Trophoblast cell (in vitro differentiated cells and primary cell): ENCODE results near the gene C22orf39.

Source experiments
- DNase-seq, 2 donors: peaks; one replicate each; pipeline ENCODE4 v3.0.0-alpha.2; 2016
- H2AFZ ChIP-seq: 2 replicates; pipeline ENCODE4 v1.6.1; 2013; ENCODE audit warnings: low read length, moderate library complexity, mild to moderate bottlenecking; ENCODE audit not compliant: insufficient read depth, poor library complexity
- H2AK5ac ChIP-seq: 2 replicates; pipeline ENCODE4 v1.6.1; 2013; ENCODE audit warnings: mild to moderate bottlenecking, low read length
- H2BK120ac ChIP-seq: 2 replicates; pipeline ENCODE4 v1.6.1; 2013; ENCODE audit warnings: low read length, mild to moderate bottlenecking, moderate library complexity; ENCODE audit not compliant: insufficient read depth, poor library complexity
- H2BK12ac ChIP-seq: 2 replicates; pipeline ENCODE4 v1.6.1; 2013; ENCODE audit warnings: mild to moderate bottlenecking, low read length, moderate library complexity
- H2BK5ac ChIP-seq: 2 replicates; pipeline ENCODE4 v1.6.1; 2013; ENCODE audit warnings: low read length, low read depth, moderate library complexity, mild to moderate bottlenecking; ENCODE audit not compliant: poor library complexity
- H3K14ac ChIP-seq: 2 replicates; pipeline ENCODE4 v1.6.1; 2013; ENCODE audit warnings: mild to moderate bottlenecking, low read length
- H3K18ac ChIP-seq: 2 replicates; pipeline ENCODE4 v1.6.1; 2013; ENCODE audit warnings: mild to moderate bottlenecking, low read length
- H3K23ac ChIP-seq: 2 replicates; pipeline ENCODE4 v1.6.1; 2013; ENCODE audit warnings: low read length
- H3K27ac ChIP-seq: 2 replicates; pipeline ENCODE4 v1.5.1; 2013; ENCODE audit warnings: low read depth, mild to moderate bottlenecking, inconsistent platforms, low read length, moderate library complexity
- H3K27me3 ChIP-seq: 2 replicates; pipeline ENCODE4 v1.6.1; 2013; ENCODE audit warnings: inconsistent platforms, mild to moderate bottlenecking, low read length, moderate library complexity; ENCODE audit not compliant: insufficient read depth
- H3K36me3 ChIP-seq, 2 experiments: 1 replicate in 1 of 2; 2 replicates in 1 of 2; pipeline ENCODE4 v1.6.1; 2013; ENCODE audit warnings: low read length in 2 of 2, mild to moderate bottlenecking in 2 of 2, moderate library complexity in 1 of 2; ENCODE audit not compliant: insufficient read depth in 2 of 2, control insufficient read depth in 1 of 2
- H3K4ac ChIP-seq: 2 replicates; pipeline ENCODE4 v1.6.1; 2013; ENCODE audit warnings: low read depth, mild to moderate bottlenecking, low read length, moderate library complexity
- H3K4me1 ChIP-seq, 2 experiments: 1 replicate in 1 of 2; 2 replicates in 1 of 2; pipeline ENCODE4 v1.6.1; 2013; ENCODE audit warnings: low read length in 2 of 2, mild to moderate bottlenecking in 2 of 2, moderate library complexity in 1 of 2; ENCODE audit not compliant: insufficient read depth in 2 of 2, control insufficient read depth in 1 of 2
- H3K4me2 ChIP-seq: 2 replicates; pipeline ENCODE4 v1.6.1; 2013; ENCODE audit warnings: inconsistent platforms, mild to moderate bottlenecking, low read length, moderate library complexity
- H3K4me3 ChIP-seq: 2 replicates; pipeline ENCODE4 v1.5.1; 2013; ENCODE audit warnings: mild to moderate bottlenecking, low read depth, low read length, inconsistent platforms
- H3K79me1 ChIP-seq: one replicate; pipeline ENCODE4 v1.6.1; 2013; ENCODE audit warnings: low read length
- H3K79me2 ChIP-seq: 2 replicates; pipeline ENCODE4 v1.6.1; 2013; ENCODE audit warnings: low read length, mild to moderate bottlenecking; ENCODE audit not compliant: control insufficient read depth, insufficient read depth, poor library complexity
- H3K9ac ChIP-seq: 2 replicates; pipeline ENCODE4 v1.6.1; 2013; ENCODE audit warnings: mild to moderate bottlenecking, low read length
- H3K9me3 ChIP-seq: 2 replicates; pipeline ENCODE4 v1.6.1; 2013; ENCODE audit warnings: low read depth, mild to moderate bottlenecking, control low read depth, inconsistent platforms, low read length; ENCODE audit not compliant: insufficient read depth
- H4K12ac ChIP-seq: 2 replicates; pipeline ENCODE4 v1.6.1; 2013; ENCODE audit warnings: low read depth, mild to moderate bottlenecking, low read length, moderate library complexity
- H4K8ac ChIP-seq: 2 replicates; pipeline ENCODE4 v1.6.1; 2013; ENCODE audit warnings: low read depth, mild to moderate bottlenecking, low read length, moderate library complexity
- H4K91ac ChIP-seq: one replicate; pipeline ENCODE4 v1.6.1; 2013; ENCODE audit warnings: low read depth, mild to moderate bottlenecking, low read length, moderate library complexity
- WGBS: extraction: QIAGEN DNeasy Blood & Tissue Kit; methylation state at CpG from one replicate; pipeline ENCODE4 v1.1.7; 2013; ENCODE audit warnings: missing lambda C conversion rate; ENCODE audit not compliant: insufficient read length, insufficient coverage; ENCODE audit errors: extremely low coverage; 5-methylcytosine and 5-hydroxymethylcytosine counted together

C22orf39 gene

DNA sequence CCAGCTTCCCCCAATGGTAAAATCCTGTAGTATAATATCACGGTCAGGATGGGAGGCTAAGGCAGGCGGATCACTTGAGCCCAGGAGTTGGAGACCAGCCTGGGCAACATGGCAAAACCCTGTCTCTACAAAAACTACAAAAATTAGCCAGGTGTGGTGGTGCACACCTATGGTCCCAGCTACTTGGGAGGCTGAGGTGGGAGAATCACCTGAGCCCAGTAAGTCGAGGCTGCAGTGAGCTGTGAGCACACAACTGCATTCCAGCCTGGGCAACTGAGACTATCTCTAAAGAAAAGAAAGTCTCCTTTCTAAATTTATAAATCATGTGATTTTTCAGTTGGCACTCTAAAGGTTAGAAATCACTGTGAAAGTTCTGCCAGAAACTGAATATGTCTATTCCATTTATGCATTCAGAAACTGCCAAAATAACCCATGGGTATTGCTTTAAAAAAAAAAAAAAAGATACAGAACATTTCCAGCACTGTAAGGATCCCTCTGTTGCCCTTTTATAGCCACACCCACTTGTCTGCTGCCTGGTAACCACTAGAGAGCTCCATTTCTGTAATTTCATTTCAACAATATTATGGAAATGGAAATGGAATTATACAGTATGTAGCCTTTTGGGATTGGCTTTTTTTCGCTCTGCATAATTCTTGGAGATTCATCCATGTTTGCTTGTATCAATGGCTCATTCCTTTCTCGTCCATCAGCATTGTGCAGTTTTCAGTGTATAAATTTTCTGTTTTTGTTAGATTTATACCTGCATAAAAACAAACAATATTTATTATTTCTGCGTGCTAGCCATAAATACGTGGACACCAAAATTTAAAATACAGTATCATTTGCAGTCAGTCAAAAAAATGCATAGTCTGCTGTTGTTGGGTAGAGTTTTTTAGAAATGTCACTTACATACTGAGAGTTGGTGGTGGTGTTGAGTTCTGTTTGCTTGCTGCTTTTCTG, 41.7 kb upstream of the C22orf39 start:
- H3K79me2 ChIP-seq: no peaks in the 10 kb centered on the region
- no peak overlapping the region for H2AFZ ChIP-seq
- no peak overlapping the region for H3K4me3 ChIP-seq
- no peak overlapping the region for H3K4ac ChIP-seq
- H4K8ac ChIP-seq: no peak overlapping the region
- no peak overlapping the region for H3K9ac ChIP-seq
- no peak overlapping the region for H3K18ac ChIP-seq
- no peak overlapping the region for H2AK5ac ChIP-seq
- H3K27me3 ChIP-seq: no peaks in the 10 kb centered on the region
- no peak overlapping the region for H3K4me2 ChIP-seq
- no peaks in the 10 kb centered on the region for H3K4me1 ChIP-seq
- H4K12ac ChIP-seq: no peak overlapping the region
- DNase-seq: no peak
- WGBS: no CpG with 5 or more reads among the region's 7 CpGs
- no peak overlapping the region for H2BK5ac ChIP-seq
- H3K36me3 ChIP-seq: peaks cover 25 to 29% of the 10 kb centered on the region in 2 experiments
- no peak overlapping the region for H3K23ac ChIP-seq
- no peaks in the 10 kb centered on the region for H3K79me1 ChIP-seq
- no peak overlapping the region for H4K91ac ChIP-seq
- no peak overlapping the region for H3K14ac ChIP-seq
- H3K27ac ChIP-seq: no peak overlapping the region
- H2BK12ac ChIP-seq: no peak overlapping the region
- H2BK120ac ChIP-seq: no peak overlapping the region
- H3K9me3 ChIP-seq: no peaks in the 10 kb centered on the region

DNA sequence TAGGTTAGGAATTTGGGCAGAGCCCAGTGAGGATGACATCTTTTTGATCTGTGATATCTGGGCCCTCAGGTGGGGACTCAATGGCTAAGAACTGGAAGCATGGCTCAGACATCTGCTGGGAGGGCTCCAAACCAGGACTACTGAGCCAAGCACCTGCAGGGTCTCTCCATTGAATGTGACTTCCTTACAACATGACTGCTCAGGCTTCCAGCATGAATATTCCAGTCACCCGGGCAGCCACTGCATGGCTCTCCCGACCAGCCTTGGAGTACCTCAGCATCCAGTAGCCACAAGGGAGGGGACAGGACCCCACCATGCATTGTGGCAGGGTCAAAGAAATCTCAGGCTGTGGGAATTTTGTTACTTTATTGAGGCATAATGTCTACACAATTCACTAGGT, 40.8 kb upstream of the C22orf39 start:
- H3K18ac ChIP-seq: no peak overlapping the region
- H3K4me1 ChIP-seq: no peaks in the 10 kb centered on the region
- no peak overlapping the region for H4K91ac ChIP-seq
- no peaks in the 10 kb centered on the region for H3K79me2 ChIP-seq
- no peak overlapping the region for H3K27ac ChIP-seq
- no peak overlapping the region for H3K4ac ChIP-seq
- H3K79me1 ChIP-seq: no peaks in the 10 kb centered on the region
- H4K8ac ChIP-seq: no peak overlapping the region
- no peaks in the 10 kb centered on the region for H3K9me3 ChIP-seq
- no peak overlapping the region for H2AK5ac ChIP-seq
- H3K36me3 ChIP-seq: peaks cover 25 to 29% of the 10 kb centered on the region in 2 experiments
- no peak overlapping the region for H3K4me3 ChIP-seq
- no peak overlapping the region for H3K14ac ChIP-seq
- H2BK120ac ChIP-seq: no peak overlapping the region
- no peak overlapping the region for H3K4me2 ChIP-seq
- H3K9ac ChIP-seq: no peak overlapping the region
- H2AFZ ChIP-seq: no peak overlapping the region
- whole genome bisulfite sequencing: no CpG with 5 or more reads among the region's 2 CpGs
- H3K27me3 ChIP-seq: no peaks in the 10 kb centered on the region
- DNase-seq: no peak
- H2BK5ac ChIP-seq: no peak overlapping the region
- H2BK12ac ChIP-seq: no peak overlapping the region
- H4K12ac ChIP-seq: peak overlapping the region; percentile 54
- H3K23ac ChIP-seq: no peak overlapping the region

DNA sequence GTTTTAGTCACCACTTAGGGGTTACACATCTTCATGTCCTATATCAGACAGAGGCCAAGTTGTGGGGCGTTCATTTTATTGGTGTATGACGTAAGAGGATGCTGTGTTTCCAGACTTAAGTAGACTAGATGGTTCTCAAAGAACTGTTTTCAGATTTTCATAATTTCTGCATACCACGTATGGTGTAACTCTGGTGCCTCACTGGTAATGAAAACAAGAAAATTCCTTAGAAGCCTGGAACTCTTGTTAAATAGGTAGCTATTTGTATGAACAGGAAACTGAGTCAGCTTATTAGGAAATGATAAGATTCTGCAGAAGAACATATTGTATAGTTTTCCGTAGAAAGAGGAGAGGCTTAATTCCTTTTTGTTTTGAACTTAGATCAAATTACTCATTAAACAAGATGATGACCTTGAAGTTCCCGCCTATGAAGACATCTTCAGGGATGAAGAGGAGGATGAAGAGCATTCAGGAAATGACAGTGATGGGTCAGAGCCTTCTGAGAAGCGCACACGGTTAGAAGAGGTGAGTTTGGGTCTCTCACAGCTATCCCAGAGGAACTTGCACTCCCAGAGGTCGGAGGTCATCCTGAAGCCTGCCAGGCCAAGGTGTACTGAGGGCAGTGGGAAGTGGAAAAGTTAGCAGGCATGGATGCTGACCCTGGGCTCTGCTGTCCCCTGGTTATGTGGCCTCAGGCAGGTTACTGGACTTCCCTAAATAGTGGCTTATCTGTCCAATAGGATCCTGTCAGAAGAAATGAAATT, 36.2 kb upstream of the C22orf39 start:
- Histone ChIP-seq H3K27ac (no peak overlapping the region), H3K23ac (no peak overlapping the region), H3K4me1 (peaks cover 0 to 3% of the 10 kb centered on the region in 2 experiments), H2AFZ (no peak overlapping the region), H3K9me3 (no peaks in the 10 kb centered on the region), H4K12ac (no peak overlapping the region), H3K4me2 (no peak overlapping the region), H4K8ac (no peak overlapping the region), H2AK5ac (no peak overlapping the region), H3K79me1 (peaks cover 7% of the 10 kb centered on the region), H3K4ac (no peak overlapping the region), H3K9ac (no peak overlapping the region), H2BK120ac (no peak overlapping the region), H3K79me2 (peaks cover 8% of the 10 kb centered on the region), H3K18ac (no peak overlapping the region), H2BK12ac (no peak overlapping the region), H2BK5ac (no peak overlapping the region), H3K27me3 (no peaks in the 10 kb centered on the region), H3K36me3 (peaks cover 25 to 28% of the 10 kb centered on the region in 2 experiments), H3K4me3 (no peak overlapping the region), H3K14ac (no peak overlapping the region), H4K91ac (no peak overlapping the region)
- DNase-seq: no peak
- WGBS: no CpG with 5 or more reads among the region's 8 CpGs

GRCh38 chr22:19482297-19482696, 34.8 kb upstream of the C22orf39 start:
- Histone ChIP-seq H3K23ac (no peak overlapping the region), H3K4me3 (no peak overlapping the region), H3K18ac (no peak overlapping the region), H2BK12ac (no peak overlapping the region), H3K4me1 (peaks cover 4 to 7% of the 10 kb centered on the region in 2 experiments), H4K8ac (no peak overlapping the region), H3K27me3 (no peaks in the 10 kb centered on the region), H3K36me3 (peaks cover 21% of the 10 kb centered on the region in 2 experiments), H2BK5ac (no peak overlapping the region), H2AK5ac (no peak overlapping the region), H3K9me3 (no peaks in the 10 kb centered on the region), H3K4ac (no peak overlapping the region), H3K9ac (no peak overlapping the region), H3K27ac (no peak overlapping the region), H4K12ac (no peak overlapping the region), H3K4me2 (no peak overlapping the region), H3K79me2 (peaks cover 14% of the 10 kb centered on the region), H3K14ac (no peak overlapping the region), H2BK120ac (no peak overlapping the region), H2AFZ (no peak overlapping the region), H4K91ac (no peak overlapping the region), H3K79me1 (peaks cover 9% of the 10 kb centered on the region)
- no CpG with 5 or more reads among the region's 9 CpGs for WGBS
- DNase-seq: no peak
